ENCODE results near the gene NFIB.

Gene NFIB

GRCh38 chr9:14314929-14315874, 1.3 kb upstream of the NFIB start:
- no peak for DNase-seq (ENCODE audit: low read depth, low spot score)

GRCh38 chr9:14314424-14314928, 535 bp upstream of the NFIB start:
- ChIA-PET POLR2A (no interaction called here), CTCF (no interaction called here)
- peak overlapping the region; percentile 55 for H3K4me3 ChIP-seq (ENCODE audit: low read depth, low read length)
- TF ChIP-seq, protein P1, sequence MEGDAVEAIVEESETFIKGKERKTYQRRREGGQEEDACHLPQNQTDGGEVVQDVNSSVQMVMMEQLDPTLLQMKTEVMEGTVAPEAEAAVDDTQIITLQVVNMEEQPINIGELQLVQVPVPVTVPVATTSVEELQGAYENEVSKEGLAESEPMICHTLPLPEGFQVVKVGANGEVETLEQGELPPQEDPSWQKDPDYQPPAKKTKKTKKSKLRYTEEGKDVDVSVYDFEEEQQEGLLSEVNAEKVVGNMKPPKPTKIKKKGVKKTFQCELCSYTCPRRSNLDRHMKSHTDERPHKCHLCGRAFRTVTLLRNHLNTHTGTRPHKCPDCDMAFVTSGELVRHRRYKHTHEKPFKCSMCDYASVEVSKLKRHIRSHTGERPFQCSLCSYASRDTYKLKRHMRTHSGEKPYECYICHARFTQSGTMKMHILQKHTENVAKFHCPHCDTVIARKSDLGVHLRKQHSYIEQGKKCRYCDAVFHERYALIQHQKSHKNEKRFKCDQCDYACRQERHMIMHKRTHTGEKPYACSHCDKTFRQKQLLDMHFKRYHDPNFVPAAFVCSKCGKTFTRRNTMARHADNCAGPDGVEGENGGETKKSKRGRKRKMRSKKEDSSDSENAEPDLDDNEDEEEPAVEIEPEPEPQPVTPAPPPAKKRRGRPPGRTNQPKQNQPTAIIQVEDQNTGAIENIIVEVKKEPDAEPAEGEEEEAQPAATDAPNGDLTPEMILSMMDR (IDR thresholded peaks at IDR 0.05; ENCODE audit: insufficient read depth, low read length, missing control alignments) = no peak
- no peak for DNase-seq (ENCODE audit: low read depth, low spot score)

More at GRCh38 chr9:14314929-14315874, 1.3 kb upstream of the NFIB start:
- ChIA-PET CTCF (no interaction called here), POLR2A (no interaction called here)
- TF ChIP-seq, protein P1 (IDR thresholded peaks at IDR 0.05; ENCODE audit: insufficient read depth, low read length, missing control alignments) = no peak
- H3K4me3 ChIP-seq (ENCODE audit: low read depth, low read length) = peak overlapping the region; percentile 55

DNA sequence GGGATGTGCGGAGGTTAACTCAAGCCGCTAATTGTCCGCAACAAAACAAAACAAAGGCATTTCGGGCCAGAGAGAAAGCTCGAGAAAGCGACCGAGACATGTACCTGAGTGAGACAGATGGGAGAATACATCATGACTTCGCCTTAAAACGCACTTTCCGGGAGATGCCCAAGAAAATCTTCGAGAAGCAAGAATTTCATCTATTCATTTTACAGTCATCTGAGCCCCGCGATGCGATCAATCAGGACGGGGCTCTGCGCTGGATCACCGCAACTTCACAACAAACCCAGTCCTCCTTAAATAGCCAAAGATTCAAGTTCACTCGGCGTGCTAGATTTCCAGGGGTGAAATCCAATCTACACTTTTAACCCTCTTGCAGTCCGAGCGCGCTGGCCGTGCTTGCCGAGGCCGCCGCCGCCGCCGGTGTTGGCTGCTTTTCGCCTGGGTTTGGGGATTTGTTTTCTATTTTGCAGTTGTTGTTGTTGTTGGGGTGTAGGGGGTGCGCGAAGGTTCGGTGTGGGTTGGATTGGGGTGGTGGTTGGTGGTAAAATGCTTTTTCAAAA, 482 bp downstream of the NFIB start:
- POLR2A ChIA-PET = no interaction called here
- CTCF ChIA-PET = no interaction called here

GRCh38 chr9:14312719-14313377, 1.1 kb downstream of the NFIB start:
- no peak for DNase-seq (ENCODE audit: low read depth, low spot score)
- CTCF ChIA-PET = interaction anchor here (1.6 kb wide), 1 partner anchor 19 kb away, joined by 6 read pairs; no protein-coding TSS in a partner anchor
- POLR2A ChIA-PET = no interaction called here
- H3K4me3 ChIP-seq (ENCODE audit: low read depth, low read length) = peak overlapping the region; percentile 55
- TF ChIP-seq, protein P1 (IDR thresholded peaks at IDR 0.05; ENCODE audit: insufficient read depth, low read length, missing control alignments) = no peak

More for the DNA sequence above, 482 bp downstream of the NFIB start:
- H3K4me3 ChIP-seq (ENCODE audit: low read depth, low read length) = peak overlapping the region; percentile 55
- TF ChIP-seq, protein P1 (IDR thresholded peaks at IDR 0.05; ENCODE audit: insufficient read depth, low read length, missing control alignments) = no peak
- DNase-seq (ENCODE audit: low read depth, low spot score) = no peak

GRCh38 chr9:14311956-14312685, 1.8 kb downstream of the NFIB start:
- ChIA-PET CTCF (interaction anchor here (1.6 kb wide), 1 partner anchor 18 kb away, joined by 6 read pairs; no protein-coding TSS in a partner anchor), POLR2A (no interaction called here)
- no peak overlapping the region for H3K4me3 ChIP-seq (ENCODE audit: low read depth, low read length)
- no peak for DNase-seq (ENCODE audit: low read depth, low spot score)
- TF ChIP-seq, protein P1 (IDR thresholded peaks at IDR 0.05; ENCODE audit: insufficient read depth, low read length, missing control alignments) = no peak

Data from AG04449 (cell line).